Suprapubic skin (tissue), 4 donors: ENCODE results near the gene XXYLT1. TPM values are rescaled to one million over a fixed set of nuclear protein-coding genes. Genes with fewer than 3 reads are reported as not detected.
A peak's percentile ranks its signal among the peaks of the same experiment; 100 is the strongest.

ENCODE experiments used
- DNase-seq, 2 donors: peaks; one replicate each; pipeline ENCODE4 v3.0.0-alpha.2; 2019; ENCODE audit warnings: low spot score in 2 of 2
- H3K27ac ChIP-seq: fragments of 200-600 bp; sonication (generic); one replicate; pipeline ENCODE4 v1.5.1; 2019
- H3K27me3 ChIP-seq: fragments of 200-600 bp; sonication (generic); one replicate; pipeline ENCODE4 v1.5.1; 2019
- H3K36me3 ChIP-seq: fragments of 200-600 bp; sonication (generic); one replicate; pipeline ENCODE4 v1.5.1; 2019
- H3K4me1 ChIP-seq: fragments of 200-600 bp; sonication (generic); one replicate; pipeline ENCODE4 v1.5.1; 2019
- H3K4me3 ChIP-seq: fragments of 200-600 bp; sonication (generic); one replicate; pipeline ENCODE4 v1.5.1; 2019; ENCODE audit warnings: mild to moderate bottlenecking
- H3K9me3 ChIP-seq: fragments of 200-600 bp; sonication (generic); one replicate; pipeline ENCODE4 v1.5.1; 2019
- CTCF ChIP-seq, 2 donors: fragments of 200-600 bp in 1 of 2; fragments of 450-650 bp in 1 of 2; sonication (generic) in 1 of 2; IDR thresholded peaks; one replicate each; pipeline ENCODE4 v1.5.1; 2016 to 2019; ENCODE audit warnings: antibody characterized with exemption in 2 of 2, mild to moderate bottlenecking in 1 of 2, moderate library complexity in 1 of 2
- EP300 ChIP-seq: sonication (generic); formaldehyde crosslinking; IDR thresholded peaks from one replicate; pipeline ENCODE4 v1.6.1; 2017; ENCODE audit warnings: antibody characterized with exemption
- POLR2A ChIP-seq, 2 donors: fragments of 450-650 bp; IDR thresholded peaks; one replicate each; pipeline ENCODE4 v1.6.1; 2017; ENCODE audit warnings: antibody characterized with exemption in 2 of 2, mild to moderate bottlenecking in 2 of 2, moderate library complexity in 2 of 2
- POLR2AphosphoS5 ChIP-seq, 3 donors: sonication (generic); formaldehyde crosslinking; IDR thresholded peaks; one replicate each; pipeline ENCODE4 v1.6.1; 2017; ENCODE audit warnings: antibody characterized with exemption in 3 of 3
- WGBS: methylation state at CpG from one replicate; pipeline ENCODE4 v1.1.5; 2018; 5-methylcytosine and 5-hydroxymethylcytosine counted together
- total RNA-seq, 4 donors: library from RNA; depleted of rRNA; stranded (reverse); fragments of >200 nt; gene quantifications; one replicate each; pipeline ENCODE4 v1.1.0, GENCODE V29; 2016

Gene XXYLT1
- total RNA-seq, 4 donors from 2014 or later = 8.0 to 19.4 (median 13.2) TPM

GRCh38 chr3:195160908-195161434 lies 110.0 kb downstream of the XXYLT1 start:
- Histone ChIP-seq H3K9me3 (no peaks in the 10 kb centered on the region), H3K36me3 (no peaks in the 10 kb centered on the region), H3K4me3 (no peak overlapping the region), H3K27ac (peak overlapping the region; percentile 62), H3K27me3 (no peaks in the 10 kb centered on the region), H3K4me1 (peaks cover 33% of the 10 kb centered on the region)
- 94% methylated on average over 9 of the region's 11 CpGs for WGBS
- no peak for TF ChIP-seq POLR2A (IDR thresholded peaks at IDR 0.05)
- TF ChIP-seq EP300 = no peak
- TF ChIP-seq POLR2AphosphoS5 (IDR thresholded peaks at IDR 0.05) = no peak
- TF ChIP-seq CTCF (IDR thresholded peaks at IDR 0.05) = no peak
- DNase-seq = no peak

DNA sequence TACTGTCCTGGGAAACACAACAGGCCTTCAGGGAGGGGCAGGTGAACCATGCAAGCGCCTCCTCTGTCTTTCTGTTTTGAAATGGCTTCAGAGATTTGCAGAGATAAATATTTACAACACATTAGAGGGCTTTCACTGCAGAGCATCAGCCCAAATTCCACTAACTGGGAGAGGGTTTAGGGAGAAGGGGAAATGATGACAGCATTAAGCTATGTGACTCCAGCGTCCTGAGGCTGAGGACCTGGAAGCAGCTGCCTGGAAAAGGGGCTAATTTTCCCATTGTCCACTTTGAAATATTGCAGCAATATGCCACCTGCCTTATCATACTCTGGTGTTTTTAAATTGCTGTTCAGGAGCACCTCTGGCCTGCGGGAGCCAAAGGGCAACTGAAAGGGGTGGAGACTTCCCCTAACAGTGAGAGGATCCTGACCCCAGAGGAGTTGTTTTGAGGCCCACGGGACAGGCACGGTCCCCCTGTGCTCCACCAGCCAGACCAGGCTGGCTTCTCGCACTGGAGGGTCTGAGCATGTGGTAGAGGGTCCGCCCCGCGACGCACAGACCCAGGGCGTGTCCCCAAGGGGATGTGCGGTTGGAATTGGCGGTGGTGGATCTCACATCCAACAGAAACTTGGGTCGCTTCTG lies 110.6 kb downstream of the XXYLT1 start:
- Histone ChIP-seq H3K36me3 (no peaks in the 10 kb centered on the region), H3K27ac (peak overlapping the region; percentile 62), H3K4me1 (peaks cover 39% of the 10 kb centered on the region), H3K27me3 (no peaks in the 10 kb centered on the region), H3K4me3 (no peak overlapping the region), H3K9me3 (no peaks in the 10 kb centered on the region)
- TF ChIP-seq CTCF (IDR thresholded peaks at IDR 0.05) (no peak), EP300 (no peak), POLR2AphosphoS5 (IDR thresholded peaks at IDR 0.05) (no peak), POLR2A (IDR thresholded peaks at IDR 0.05) (no peak)
- 65% methylated on average over 5 of the region's 14 CpGs for WGBS
- no peak for DNase-seq

DNA sequence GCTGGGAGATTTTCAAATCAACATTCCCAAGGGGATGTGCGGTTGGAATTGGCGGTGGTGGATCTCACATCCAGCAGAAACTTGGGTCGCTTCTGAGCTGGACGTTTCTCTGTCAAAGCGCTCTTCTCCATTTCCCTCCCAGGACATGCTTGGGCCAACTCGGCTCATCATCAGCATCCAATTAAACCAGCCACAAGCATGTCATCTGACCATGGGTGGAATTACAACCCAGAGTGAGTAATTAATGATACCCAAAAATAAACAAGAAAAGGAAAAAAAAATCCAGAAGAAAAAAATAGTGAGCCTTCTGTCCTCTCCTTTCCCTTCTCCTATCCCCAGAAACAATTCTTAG lies 111.2 kb downstream of the XXYLT1 start:
- peaks cover 45% of the 10 kb centered on the region for H3K4me1 ChIP-seq
- no peaks in the 10 kb centered on the region for H3K9me3 ChIP-seq
- H3K27ac ChIP-seq = peak overlapping the region; percentile 62
- H3K36me3 ChIP-seq = no peaks in the 10 kb centered on the region
- TF ChIP-seq EP300 = no peak
- no peak for TF ChIP-seq POLR2A (IDR thresholded peaks at IDR 0.05)
- no peak for TF ChIP-seq POLR2AphosphoS5 (IDR thresholded peaks at IDR 0.05)
- no peak for TF ChIP-seq CTCF (IDR thresholded peaks at IDR 0.05)
- H3K27me3 ChIP-seq = no peaks in the 10 kb centered on the region
- H3K4me3 ChIP-seq = no peak overlapping the region
- 73% methylated on average over 6 of the region's 6 CpGs for WGBS
- DNase-seq = no peak

- H3K36me3 ChIP-seq = no peaks in the 10 kb centered on the region
- peaks cover 50% of the 10 kb centered on the region for H3K4me1 ChIP-seq
- peak overlapping the region; percentile 62 for H3K27ac ChIP-seq
Measured at GRCh38 chr3:195159117-195159813, 111.7 kb downstream of the XXYLT1 start.

More at GRCh38 chr3:195159117-195159813, 111.7 kb downstream of the XXYLT1 start:
- Histone ChIP-seq H3K27me3 (no peaks in the 10 kb centered on the region), H3K4me3 (no peak overlapping the region), H3K9me3 (no peaks in the 10 kb centered on the region)
- TF ChIP-seq POLR2AphosphoS5 (IDR thresholded peaks at IDR 0.05) (no peak), POLR2A (IDR thresholded peaks at IDR 0.05) (no peak), EP300 (no peak), CTCF (IDR thresholded peaks at IDR 0.05) (no peak)
- no peak for DNase-seq
- WGBS = 87% methylated on average over 10 of the region's 10 CpGs
